Mucosa of descending colon (tissue), 3 donors: ENCODE results near the gene PRELID3B. TPM values are rescaled to one million over a fixed set of nuclear protein-coding genes. Genes with fewer than 3 reads are reported as not detected.

Source experiments
- ATAC-seq: fragments of 200-7000 bp; cut with Tn5 transposase; one replicate; pipeline ENCODE4 v1.9.1; 2020; ENCODE audit warnings: mild to moderate bottlenecking, moderate library complexity
- DNase-seq, 3 donors: peaks; one replicate each; pipeline ENCODE4 v3.0.0-alpha.2; 2020
- H3K36me3 ChIP-seq: fragments of 200-600 bp; one replicate; pipeline ENCODE4 v1.8.0; 2021; ENCODE audit warnings: low read depth, mild to moderate bottlenecking
- H3K4me1 ChIP-seq: fragments of 200-600 bp; one replicate; pipeline ENCODE4 v1.8.0; 2021; ENCODE audit warnings: low read depth, mild to moderate bottlenecking
- H3K4me3 ChIP-seq: fragments of 200-600 bp; one replicate; pipeline ENCODE4 v1.8.0; 2021; ENCODE audit warnings: mild to moderate bottlenecking
- H3K9me3 ChIP-seq: fragments of 200-600 bp; one replicate; pipeline ENCODE4 v1.8.0; 2021; ENCODE audit warnings: mild to moderate bottlenecking
- CTCF ChIP-seq: fragments of 200-600 bp; IDR thresholded peaks from one replicate; pipeline ENCODE4 v1.8.0; 2022; ENCODE audit warnings: antibody characterized with exemption, mild to moderate bottlenecking
- intact Hi-C, 2 donors: fragments of 100-400 bp; cut with DNase I in 1 of 2; cut with micrococcal nuclease in 1 of 2; formaldehyde crosslinking; loops; one replicate each; pipeline versions ENCODE4 v1.11.0 to v1.11.1; 2022; cut with DNase I, micrococcal nuclease
- total RNA-seq, 3 donors: library from RNA; stranded (reverse); fragmentation: NEBNext Ultra II Directional in 2 of 3; extraction: Animal tissue kit (Norgen Biotek cat#: 25700) in 2 of 3; gene quantifications; one replicate each; pipeline versions ENCODE4 v1.2.1 to v1.2.4, GENCODE V29; 2021 to 2023
- donor health status: DM: no; HTN: no; CAD: no; lungs with moderate emphysema.
- donor health status: DM: no; HTN: no; CAD: no.
- donor health status: DM: no; HTN: yes; CAD: no.

Gene PRELID3B
- total RNA-seq, 3 donors from 2014 or later = 82.3 to 142 (median 121) TPM

GRCh38 chr20:59016795-59017492, 25.6 kb downstream of the PRELID3B start:
- Histone ChIP-seq H3K4me3 (no peak overlapping the region), H3K9me3 (no peaks in the 10 kb centered on the region), H3K36me3 (no peaks in the 10 kb centered on the region), H3K4me1 (no peaks in the 10 kb centered on the region)
- intact Hi-C loops = no loop called here
- DNase-seq (no peak), ATAC-seq (peak; percentile 6)
- no peak for TF ChIP-seq CTCF

- intact Hi-C loops = no loop called here
- no peaks in the 10 kb centered on the region for H3K36me3 ChIP-seq
- no peak for ATAC-seq
- TF ChIP-seq CTCF = no peak
- H3K4me3 ChIP-seq = no peak overlapping the region
- DNase-seq = no peak
- no peaks in the 10 kb centered on the region for H3K4me1 ChIP-seq
- H3K9me3 ChIP-seq = no peaks in the 10 kb centered on the region
Measured at GRCh38 chr20:59015812-59016711, 26.5 kb downstream of the PRELID3B start.

GRCh38 chr20:59015411-59015810, 27.2 kb downstream of the PRELID3B start:
- DNase-seq (no peak), ATAC-seq (no peak)
- no peaks in the 10 kb centered on the region for H3K4me1 ChIP-seq
- no peaks in the 10 kb centered on the region for H3K9me3 ChIP-seq
- no peak overlapping the region for H3K4me3 ChIP-seq
- no peak for TF ChIP-seq CTCF
- no peaks in the 10 kb centered on the region for H3K36me3 ChIP-seq
- intact Hi-C loops = no loop called here

GRCh38 chr20:59014680-59015389, 27.8 kb downstream of the PRELID3B start:
- ATAC-seq = no peak
- no peaks in the 10 kb centered on the region for H3K9me3 ChIP-seq
- TF ChIP-seq CTCF = no peak
- intact Hi-C loops = no loop called here
- no peak overlapping the region for H3K4me3 ChIP-seq
- H3K36me3 ChIP-seq = no peaks in the 10 kb centered on the region
- H3K4me1 ChIP-seq = no peaks in the 10 kb centered on the region
- DNase-seq = no peak

- TF ChIP-seq CTCF = no peak
Measured at GRCh38 chr20:59013959-59014608, 28.5 kb downstream of the PRELID3B start.

More at GRCh38 chr20:59013959-59014608, 28.5 kb downstream of the PRELID3B start:
- no peak overlapping the region for H3K4me3 ChIP-seq
- H3K36me3 ChIP-seq = no peaks in the 10 kb centered on the region
- DNase-seq (no peak), ATAC-seq (peak; percentile 17)
- H3K9me3 ChIP-seq = no peaks in the 10 kb centered on the region
- no peaks in the 10 kb centered on the region for H3K4me1 ChIP-seq
- intact Hi-C loops = no loop called here
